ENCODE results near the gene PIP5K1C. TPM values are rescaled to one million over a fixed set of nuclear protein-coding genes. Genes with fewer than 3 reads are reported as not detected.

PIP5K1C gene
- total RNA-seq, 6 experiments from 2014 or later = 73.8 to 95.6 (median 78.7) TPM

DNA sequence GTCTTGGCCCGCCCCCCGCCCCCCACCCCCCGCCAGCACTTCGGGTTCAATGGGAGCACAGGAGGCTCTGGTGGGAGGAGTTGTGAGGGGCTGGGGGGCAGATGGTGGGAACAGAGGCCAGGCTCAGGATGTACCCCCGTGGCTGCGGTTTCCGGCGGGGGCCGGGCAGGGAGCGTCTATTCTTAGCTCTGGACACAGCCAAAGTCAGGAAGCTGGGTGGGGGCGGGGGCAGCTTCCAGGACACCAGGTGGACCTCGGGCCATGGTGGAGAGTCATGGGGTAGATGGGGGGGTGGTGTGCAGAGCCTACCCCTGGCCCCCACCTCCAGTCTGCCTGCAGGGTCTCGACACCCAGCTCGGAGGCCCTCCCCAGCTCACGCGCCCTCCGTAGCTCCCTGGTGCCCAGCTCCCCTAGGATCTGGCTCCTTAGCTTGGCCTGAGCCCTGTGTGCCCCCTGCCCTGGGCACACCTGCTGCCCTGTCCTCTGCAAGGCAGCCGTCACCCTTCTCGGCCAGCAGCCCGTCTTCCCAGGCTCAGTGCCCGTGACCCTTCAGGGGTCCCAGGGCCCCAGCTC is 91.4 kb downstream of the PIP5K1C start:
- Mint-ChIP-seq H3K36me3 (ENCODE audit: low read depth) (peaks cover 6% of the 10 kb centered on the region), H3K4me1 (ENCODE audit: low read depth) (peaks cover 14% of the 10 kb centered on the region), H3K27ac (no peak overlapping the region), H3K9me3 (no peaks in the 10 kb centered on the region), H3K4me3 (no peak overlapping the region), H3K27me3 (ENCODE audit: insufficient read depth) (peaks cover 2% of the 10 kb centered on the region)
- TF ChIP-seq, protein P1, sequence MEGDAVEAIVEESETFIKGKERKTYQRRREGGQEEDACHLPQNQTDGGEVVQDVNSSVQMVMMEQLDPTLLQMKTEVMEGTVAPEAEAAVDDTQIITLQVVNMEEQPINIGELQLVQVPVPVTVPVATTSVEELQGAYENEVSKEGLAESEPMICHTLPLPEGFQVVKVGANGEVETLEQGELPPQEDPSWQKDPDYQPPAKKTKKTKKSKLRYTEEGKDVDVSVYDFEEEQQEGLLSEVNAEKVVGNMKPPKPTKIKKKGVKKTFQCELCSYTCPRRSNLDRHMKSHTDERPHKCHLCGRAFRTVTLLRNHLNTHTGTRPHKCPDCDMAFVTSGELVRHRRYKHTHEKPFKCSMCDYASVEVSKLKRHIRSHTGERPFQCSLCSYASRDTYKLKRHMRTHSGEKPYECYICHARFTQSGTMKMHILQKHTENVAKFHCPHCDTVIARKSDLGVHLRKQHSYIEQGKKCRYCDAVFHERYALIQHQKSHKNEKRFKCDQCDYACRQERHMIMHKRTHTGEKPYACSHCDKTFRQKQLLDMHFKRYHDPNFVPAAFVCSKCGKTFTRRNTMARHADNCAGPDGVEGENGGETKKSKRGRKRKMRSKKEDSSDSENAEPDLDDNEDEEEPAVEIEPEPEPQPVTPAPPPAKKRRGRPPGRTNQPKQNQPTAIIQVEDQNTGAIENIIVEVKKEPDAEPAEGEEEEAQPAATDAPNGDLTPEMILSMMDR (IDR thresholded peaks at IDR 0.05) = no peak
- no peak for DNase-seq

DNA sequence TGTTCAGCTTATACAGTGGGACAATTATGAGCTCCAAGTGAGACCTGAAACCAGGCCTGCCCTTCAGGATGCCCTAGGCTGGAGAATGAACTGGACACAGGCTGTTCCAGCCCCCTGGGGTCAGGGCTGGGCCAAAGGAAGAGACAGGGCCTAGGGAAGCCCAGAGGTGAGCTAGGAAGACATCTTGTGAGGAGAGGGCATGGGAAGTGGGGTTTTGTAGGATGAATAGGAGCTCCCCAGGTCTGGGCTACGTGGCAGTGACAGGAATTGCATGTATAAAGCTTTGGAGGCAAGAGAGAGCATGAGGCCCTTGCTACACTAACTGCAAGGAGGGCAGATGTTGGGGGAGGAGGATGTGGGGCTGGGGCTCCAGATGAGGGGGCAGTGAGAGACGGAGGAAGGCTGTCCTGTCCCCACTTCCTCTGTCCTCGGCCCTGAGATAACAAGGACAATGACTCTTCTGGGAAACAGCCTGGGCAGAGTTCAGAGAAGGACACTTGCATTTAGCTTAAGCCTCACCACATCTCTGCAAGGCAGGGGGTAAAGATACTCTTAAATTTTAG is 92.1 kb downstream of the PIP5K1C start:
- peak overlapping the region; percentile 82 for H3K27ac Mint-ChIP-seq
- H3K9me3 Mint-ChIP-seq = no peaks in the 10 kb centered on the region
- H3K27me3 Mint-ChIP-seq (ENCODE audit: insufficient read depth) = peaks cover 2% of the 10 kb centered on the region
- TF ChIP-seq, protein P1 (IDR thresholded peaks at IDR 0.05) = no peak
- peak overlapping the region; percentile 84; the same call in 1 of the 2 replicates for H3K4me3 Mint-ChIP-seq
- H3K4me1 Mint-ChIP-seq (ENCODE audit: low read depth) = peaks cover 14% of the 10 kb centered on the region
- peaks cover 6% of the 10 kb centered on the region for H3K36me3 Mint-ChIP-seq (ENCODE audit: low read depth)
- DNase-seq = no peak

DNA sequence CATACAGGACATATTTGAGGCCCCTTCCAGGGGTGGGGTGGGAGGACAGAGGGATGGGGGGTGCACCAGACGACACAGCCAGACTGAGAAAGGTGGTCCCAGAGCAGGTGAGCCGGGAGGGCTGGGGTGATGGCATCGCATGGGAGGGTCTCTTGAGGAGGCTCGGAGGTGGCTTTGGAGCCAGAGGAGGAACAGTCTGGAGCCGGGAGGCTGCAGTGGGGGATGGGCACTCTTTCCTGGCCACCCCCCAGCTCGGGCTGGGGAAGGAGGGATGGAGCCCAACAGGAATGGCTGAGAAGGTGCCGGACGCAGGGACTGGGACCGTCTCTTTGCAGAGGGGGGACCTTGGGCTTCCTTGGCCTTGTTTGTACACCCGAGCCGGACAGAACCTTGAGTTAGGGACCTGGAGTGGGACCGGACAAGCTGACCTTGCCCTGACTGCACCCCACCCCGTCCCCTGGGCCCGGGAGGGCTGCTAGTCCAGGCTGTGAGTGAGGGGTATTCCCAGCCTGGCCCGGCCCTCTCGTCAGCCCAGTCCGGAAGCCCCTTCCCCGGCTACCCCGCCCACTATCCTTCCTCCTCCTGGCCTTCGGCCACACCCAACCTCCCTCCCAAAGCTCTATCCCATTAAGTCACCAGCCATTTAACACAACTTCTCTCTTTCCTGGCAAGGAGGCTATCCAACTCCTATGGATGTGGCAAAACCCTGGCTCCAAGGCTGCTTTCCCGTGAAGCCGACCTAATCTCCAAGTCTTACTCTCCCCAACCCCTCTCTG is 92.8 kb downstream of the PIP5K1C start:
- TF ChIP-seq, protein P1 (IDR thresholded peaks at IDR 0.05) = no peak
- H3K4me3 Mint-ChIP-seq = peak overlapping the region; percentile 84; the same call in 1 of the 2 replicates
- peaks cover 14% of the 10 kb centered on the region for H3K4me1 Mint-ChIP-seq (ENCODE audit: low read depth)
- peaks cover 2% of the 10 kb centered on the region for H3K27me3 Mint-ChIP-seq (ENCODE audit: insufficient read depth)
- H3K27ac Mint-ChIP-seq = peak overlapping the region; percentile 82
- peak; percentile 32 for DNase-seq
- H3K9me3 Mint-ChIP-seq = no peaks in the 10 kb centered on the region
- peaks cover 6% of the 10 kb centered on the region for H3K36me3 Mint-ChIP-seq (ENCODE audit: low read depth)

DNA sequence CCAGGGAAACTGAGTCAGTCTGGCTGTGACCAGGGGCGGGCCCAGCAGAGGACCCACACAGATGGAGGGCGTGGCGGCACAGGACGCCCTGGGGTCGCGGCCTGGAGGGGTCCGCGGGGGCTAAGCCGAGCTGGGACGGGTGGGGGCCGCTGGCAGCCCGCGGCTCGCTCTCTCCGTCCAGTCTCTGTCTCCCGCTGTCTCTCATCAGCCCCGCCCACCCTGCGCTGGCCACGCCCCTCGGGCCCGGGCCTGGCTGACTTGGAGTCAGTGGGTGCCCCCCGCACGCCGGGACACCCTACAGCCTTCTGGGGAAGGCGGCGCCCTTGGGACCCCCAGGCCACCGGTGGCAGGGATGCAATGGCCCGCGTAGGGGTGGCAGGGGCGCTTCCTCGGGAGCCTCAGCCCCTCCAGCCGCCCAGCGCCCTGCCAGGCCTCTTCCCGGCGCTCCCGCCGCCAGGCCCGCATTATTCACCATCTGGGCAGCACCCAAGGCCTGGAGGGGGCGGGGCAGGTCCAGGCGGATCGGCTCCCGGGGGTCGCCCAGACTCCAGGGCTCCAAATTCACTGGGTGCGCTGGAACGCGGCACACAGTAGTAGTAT is 93.5 kb downstream of the PIP5K1C start, which contains the start of gene TBXA2R:
TBXA2R (minus strand) TSS at position 186 of the 600 bp plus-strand sequence. CDS start 6,241 bp downstream, outside the sequence.
- H3K36me3 Mint-ChIP-seq (ENCODE audit: low read depth) = peaks cover 1% of the 10 kb centered on the region
- peak within 1 kb of the TSS; percentile 82 for H3K27ac Mint-ChIP-seq
- H3K4me1 Mint-ChIP-seq (ENCODE audit: low read depth) = peaks cover 14% of the 10 kb centered on the region
- TF ChIP-seq, protein P1 (IDR thresholded peaks at IDR 0.05) = no peak
- peak; percentile 57 for DNase-seq
- no peaks in the 10 kb centered on the region for H3K9me3 Mint-ChIP-seq
- H3K27me3 Mint-ChIP-seq (ENCODE audit: insufficient read depth) = peaks cover 2% of the 10 kb centered on the region
- peak within 1 kb of the TSS; percentile 84; the same call in 1 of the 2 replicates for H3K4me3 Mint-ChIP-seq

DNA sequence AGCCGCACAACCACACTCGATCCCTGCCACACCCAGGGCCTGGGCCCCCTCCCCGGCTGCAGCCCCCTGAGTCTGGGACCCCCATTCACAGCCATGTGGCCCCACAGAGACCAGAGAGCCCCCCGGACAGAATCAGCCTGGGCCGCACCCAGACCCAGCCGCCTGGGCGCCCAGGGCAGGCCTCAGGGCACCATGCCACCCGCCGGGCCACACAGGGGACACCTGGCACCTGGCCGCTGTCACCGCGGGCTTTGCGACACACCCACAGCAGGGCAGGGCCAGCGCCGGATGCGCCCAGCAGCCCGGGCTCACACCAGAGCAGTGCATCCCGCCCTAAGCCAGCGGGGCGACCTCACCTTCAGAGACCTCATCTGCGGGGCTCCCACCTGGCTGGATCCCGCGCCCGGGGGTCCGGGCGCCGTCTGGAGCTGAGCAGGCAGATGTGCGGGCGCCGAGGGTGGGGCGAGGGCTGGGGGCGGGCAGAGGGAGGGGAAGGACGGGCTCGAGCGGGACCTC is 94.0 kb downstream of the PIP5K1C start:
- H3K36me3 Mint-ChIP-seq (ENCODE audit: low read depth) = no peaks in the 10 kb centered on the region
- peaks cover 2% of the 10 kb centered on the region for H3K27me3 Mint-ChIP-seq (ENCODE audit: insufficient read depth)
- H3K4me3 Mint-ChIP-seq = peak overlapping the region; percentile 84; the same call in 1 of the 2 replicates
- peaks cover 14% of the 10 kb centered on the region for H3K4me1 Mint-ChIP-seq (ENCODE audit: low read depth)
- DNase-seq = no peak
- H3K27ac Mint-ChIP-seq = no peak overlapping the region
- no peaks in the 10 kb centered on the region for H3K9me3 Mint-ChIP-seq
- TF ChIP-seq, protein P1 (IDR thresholded peaks at IDR 0.05) = no peak
